Measurements from ENCODE around the gene ADIPOR2.

Gene ADIPOR2

DNA sequence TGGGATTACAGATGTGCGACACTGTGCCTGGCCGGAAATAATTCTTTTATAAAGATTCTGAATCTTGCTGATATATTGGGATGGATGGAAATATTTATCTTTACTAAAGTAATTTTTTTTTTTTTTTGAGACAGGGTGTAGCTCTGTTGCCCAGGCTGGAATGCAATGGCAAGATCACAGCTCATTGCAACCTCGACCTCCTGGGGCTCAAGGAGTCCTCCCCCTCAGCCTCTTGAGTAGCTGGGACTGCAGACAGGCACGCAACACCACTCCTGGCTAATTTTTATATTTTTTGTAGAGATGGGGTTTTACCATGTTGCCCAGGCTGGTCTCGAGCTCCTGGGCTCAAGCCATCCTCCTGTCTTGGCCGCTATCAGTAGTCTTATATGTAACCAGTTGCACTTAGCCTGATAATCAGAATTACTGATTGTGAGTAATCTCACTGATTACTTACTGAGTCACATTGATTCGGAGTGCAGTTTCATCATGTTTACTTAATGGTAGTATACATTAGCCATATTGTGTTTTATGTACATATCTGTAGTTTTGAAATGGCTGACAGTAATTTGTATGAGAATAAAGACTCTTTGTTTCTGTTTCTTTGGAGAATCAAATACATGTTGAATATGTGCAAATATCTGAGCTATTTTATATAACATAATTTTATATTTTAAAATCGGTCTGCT, 79.1 kb downstream of the ADIPOR2 start:
- Histone ChIP-seq H3K27ac (no peak overlapping the region), H3K27me3 (ENCODE audit: control insufficient read depth, insufficient read depth, low read length) (no peaks in the 10 kb centered on the region)

GRCh38 chr12:1773937-1774655, 83.2 kb downstream of the ADIPOR2 start:
- no peak overlapping the region for H2AFZ ChIP-seq
- peaks cover 18% of the 10 kb centered on the region for H3K79me2 ChIP-seq
- no peaks in the 10 kb centered on the region for H3K36me3 ChIP-seq (ENCODE audit: control insufficient read depth, insufficient read depth, low read length)
- H3K4me2 ChIP-seq (ENCODE audit: low read length) = no peak overlapping the region
- H3K4me3 ChIP-seq (ENCODE audit: low read depth, low read length) = no peak overlapping the region
- TF ChIP-seq, protein P1, sequence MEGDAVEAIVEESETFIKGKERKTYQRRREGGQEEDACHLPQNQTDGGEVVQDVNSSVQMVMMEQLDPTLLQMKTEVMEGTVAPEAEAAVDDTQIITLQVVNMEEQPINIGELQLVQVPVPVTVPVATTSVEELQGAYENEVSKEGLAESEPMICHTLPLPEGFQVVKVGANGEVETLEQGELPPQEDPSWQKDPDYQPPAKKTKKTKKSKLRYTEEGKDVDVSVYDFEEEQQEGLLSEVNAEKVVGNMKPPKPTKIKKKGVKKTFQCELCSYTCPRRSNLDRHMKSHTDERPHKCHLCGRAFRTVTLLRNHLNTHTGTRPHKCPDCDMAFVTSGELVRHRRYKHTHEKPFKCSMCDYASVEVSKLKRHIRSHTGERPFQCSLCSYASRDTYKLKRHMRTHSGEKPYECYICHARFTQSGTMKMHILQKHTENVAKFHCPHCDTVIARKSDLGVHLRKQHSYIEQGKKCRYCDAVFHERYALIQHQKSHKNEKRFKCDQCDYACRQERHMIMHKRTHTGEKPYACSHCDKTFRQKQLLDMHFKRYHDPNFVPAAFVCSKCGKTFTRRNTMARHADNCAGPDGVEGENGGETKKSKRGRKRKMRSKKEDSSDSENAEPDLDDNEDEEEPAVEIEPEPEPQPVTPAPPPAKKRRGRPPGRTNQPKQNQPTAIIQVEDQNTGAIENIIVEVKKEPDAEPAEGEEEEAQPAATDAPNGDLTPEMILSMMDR (IDR thresholded peaks at IDR 0.05) = no peak
- H3K27me3 ChIP-seq (ENCODE audit: control insufficient read depth, insufficient read depth, low read length) = no peaks in the 10 kb centered on the region
- no peak overlapping the region for H3K9ac ChIP-seq
- no peaks in the 10 kb centered on the region for H3K9me3 ChIP-seq (ENCODE audit: control insufficient read depth, low read length)
- peak overlapping the region; percentile 53 for H3K27ac ChIP-seq
- H3K4me1 ChIP-seq = peaks cover 9% of the 10 kb centered on the region

More for the DNA sequence above, 79.1 kb downstream of the ADIPOR2 start:
- Histone ChIP-seq H3K4me3 (ENCODE audit: low read depth, low read length) (no peak overlapping the region), H3K36me3 (ENCODE audit: control insufficient read depth, insufficient read depth, low read length) (no peaks in the 10 kb centered on the region), H3K79me2 (peaks cover 3% of the 10 kb centered on the region), H3K4me2 (ENCODE audit: low read length) (no peak overlapping the region), H2AFZ (no peak overlapping the region), H3K9me3 (ENCODE audit: control insufficient read depth, low read length) (no peaks in the 10 kb centered on the region), H3K4me1 (peaks cover 9% of the 10 kb centered on the region), H3K9ac (no peak overlapping the region)
- TF ChIP-seq, protein P1 (IDR thresholded peaks at IDR 0.05) = no peak

GRCh38 chr12:1776170-1776921, 85.5 kb downstream of the ADIPOR2 start:
- no peaks in the 10 kb centered on the region for H3K27me3 ChIP-seq (ENCODE audit: control insufficient read depth, insufficient read depth, low read length)
- H3K4me2 ChIP-seq (ENCODE audit: low read length) = no peak overlapping the region
- no peak overlapping the region for H3K9ac ChIP-seq
- TF ChIP-seq, protein P1 (IDR thresholded peaks at IDR 0.05) = no peak
- H3K4me1 ChIP-seq = peaks cover 19% of the 10 kb centered on the region
- H3K4me3 ChIP-seq (ENCODE audit: low read depth, low read length) = no peak overlapping the region
- no peak overlapping the region for H3K27ac ChIP-seq
- peaks cover 18% of the 10 kb centered on the region for H3K79me2 ChIP-seq
- no peaks in the 10 kb centered on the region for H3K36me3 ChIP-seq (ENCODE audit: control insufficient read depth, insufficient read depth, low read length)
- H2AFZ ChIP-seq = no peak overlapping the region
- no peaks in the 10 kb centered on the region for H3K9me3 ChIP-seq (ENCODE audit: control insufficient read depth, low read length)

GRCh38 chr12:1777798-1778197, 86.9 kb downstream of the ADIPOR2 start:
- peaks cover 19% of the 10 kb centered on the region for H3K4me1 ChIP-seq

More at GRCh38 chr12:1777798-1778197, 86.9 kb downstream of the ADIPOR2 start:
- no peak overlapping the region for H2AFZ ChIP-seq
- no peak overlapping the region for H3K4me2 ChIP-seq (ENCODE audit: low read length)
- no peak overlapping the region for H3K27ac ChIP-seq
- TF ChIP-seq, protein P1 (IDR thresholded peaks at IDR 0.05) = no peak
- no peaks in the 10 kb centered on the region for H3K27me3 ChIP-seq (ENCODE audit: control insufficient read depth, insufficient read depth, low read length)
- H3K4me3 ChIP-seq (ENCODE audit: low read depth, low read length) = no peak overlapping the region
- peaks cover 21% of the 10 kb centered on the region for H3K79me2 ChIP-seq
- H3K9me3 ChIP-seq (ENCODE audit: control insufficient read depth, low read length) = no peaks in the 10 kb centered on the region
- no peak overlapping the region for H3K9ac ChIP-seq
- H3K36me3 ChIP-seq (ENCODE audit: control insufficient read depth, insufficient read depth, low read length) = no peaks in the 10 kb centered on the region
